ENCODE measurements around the gene CTF1. TPM values are rescaled to one million over a fixed set of nuclear protein-coding genes. Genes with fewer than 3 reads are reported as not detected.

CTF1 gene
- 10 to 100 TPM in 4 of 9 donors, 1 to 10 TPM in 5; 2.1 to 13.9 (median 8.2) TPM for total RNA-seq
- 1 to 10 TPM; 4.0 to 7.0 (median 4.7) TPM for polyA plus RNA-seq
- long read RNA-seq, donor 1, partial matches to known transcripts: 0 of 2 reads
- long read RNA-seq, donor 1, other reads (novel, unspliced or antisense): 0 of 2 reads
- long read RNA-seq, donor 2, partial matches to known transcripts: 0 of 1 reads
- long read RNA-seq, donor 2, other reads (novel, unspliced or antisense): 0 of 1 reads
- long read RNA-seq, donor 3, partial matches to known transcripts: 0 of 1 reads
- long read RNA-seq, donor 3, other reads (novel, unspliced or antisense): 0 of 1 reads
- long read RNA-seq, donor 4: 0 reads
- long read RNA-seq, donor 5, transcript CTF1-201 (3 exons, 1,664 nt): major isoform, 13 of 29 reads
- long read RNA-seq, donor 5, partial matches to known transcripts: 2 of 29 reads
- long read RNA-seq, donor 5, other reads (novel, unspliced or antisense): 12 of 29 reads
- long read RNA-seq, donor 6: 0 reads
- long read RNA-seq, donor 7, partial matches to known transcripts: 0 of 1 reads
- long read RNA-seq, donor 7, other reads (novel, unspliced or antisense): 0 of 1 reads
- long read RNA-seq, donor 8, partial matches to known transcripts: 0 of 3 reads
- long read RNA-seq, donor 8, other reads (novel, unspliced or antisense): 0 of 3 reads
- long read RNA-seq, donor 9: 0 reads
- long read RNA-seq, donor 10: 0 reads

- Histone ChIP-seq H3K36me3 (replicated peaks in 1 of 2) (no peaks in the 10 kb centered on the region), H3K4me3 (peak within 1 kb of the TSS in 3 of 4 donors; percentile 7 to 61 (median 51)), H3K4me1 (replicated peaks in 1 of 2) (peaks cover 12 to 41% of the 10 kb centered on the region in 2 donors), H3K27me3 (no peaks in the 10 kb centered on the region), H3K9me3 (replicated peaks in 1 of 3) (no peaks in the 10 kb centered on the region), H3K27ac (peak within 1 kb of the TSS; percentile 95 to 98 (median 97))
- intact Hi-C loops (cut with DNase I): no loop called here
- WGBS, 4 donors: 4 to 8% (median 6%) methylated on average over 17 to 31 of the region's 31 CpGs
- DNase-seq: peak; percentile 71 to 82 (median 77)
- no peak for TF ChIP-seq CTCF (IDR thresholded peaks at IDR 0.05)
- peak in 1 of 2 donors; percentile 54 for TF ChIP-seq POLR2A (IDR thresholded peaks at IDR 0.05)
These were observed at the start of gene CTF1 for GRCh38 chr16:30896261-30896888. Gene CTF1, plus strand, starts transcription at chr16:30896614. Its CDS starts 30 bp downstream, at chr16:30896644.

GRCh38 chr16:30846649-30847402, 49.6 kb upstream of the CTF1 start:
- Histone ChIP-seq H3K4me3 (no peak overlapping the region), H3K36me3 (replicated peaks in 1 of 2) (no peaks in the 10 kb centered on the region), H3K27me3 (no peaks in the 10 kb centered on the region), H3K9me3 (replicated peaks in 1 of 3) (no peaks in the 10 kb centered on the region), H3K27ac (no peak overlapping the region), H3K4me1 (replicated peaks in 1 of 2) (peaks cover 5 to 12% of the 10 kb centered on the region in 2 donors)
- 69 to 96% (median 86%) methylated on average over 4 of the region's 4 CpGs for WGBS, 4 donors
- TF ChIP-seq CTCF (IDR thresholded peaks at IDR 0.05) (no peak), POLR2A (IDR thresholded peaks at IDR 0.05) (no peak)
- intact Hi-C loops (cut with DNase I): no loop called here
- no peak for DNase-seq

GRCh38 chr16:30850246-30850645, 46.2 kb upstream of the CTF1 start:
- intact Hi-C loops (cut with DNase I): no loop called here
- no peak for TF ChIP-seq POLR2A (IDR thresholded peaks at IDR 0.05)
- TF ChIP-seq CTCF (IDR thresholded peaks at IDR 0.05): no peak
- WGBS, 4 donors: 56 to 81% (median 75%) methylated on average over 1 of the region's 1 CpG
- Histone ChIP-seq H3K4me1 (replicated peaks in 1 of 2) (peaks cover under 1 to 3% of the 10 kb centered on the region in 2 donors), H3K27ac (no peak overlapping the region), H3K36me3 (replicated peaks in 1 of 2) (no peaks in the 10 kb centered on the region), H3K27me3 (no peaks in the 10 kb centered on the region), H3K9me3 (replicated peaks in 1 of 3) (no peaks in the 10 kb centered on the region), H3K4me3 (no peak overlapping the region)
- DNase-seq: no peak

All from adrenal gland (tissue), 19 donors.